ENCODE results near the gene PCAT6. TPM values are rescaled to one million over a fixed set of nuclear protein-coding genes. Genes with fewer than 3 reads are reported as not detected.

PCAT6 gene
- total RNA-seq, 2 donors from 2014 or later = 2.3 to 5.0 TPM

DNA sequence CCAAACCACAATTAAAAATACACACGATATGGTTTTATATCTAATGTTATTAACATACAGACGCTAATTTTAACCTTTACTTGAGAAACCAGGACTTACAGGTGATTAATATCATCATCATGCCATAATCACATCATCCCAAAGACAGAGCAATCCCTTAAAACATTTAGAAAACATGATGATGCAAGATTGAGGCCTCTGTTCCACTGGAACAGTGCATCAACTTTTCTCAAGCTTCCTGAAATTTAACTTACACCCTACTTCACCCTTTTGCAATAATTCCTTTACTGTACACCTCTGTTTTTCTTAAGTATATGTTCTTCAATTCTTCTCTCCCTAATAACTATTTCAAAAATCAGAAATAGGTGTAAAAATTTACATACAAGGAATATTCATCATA lies 40.6 kb upstream of the PCAT6 start:
- Mint-ChIP-seq H3K9me3 (no peaks in the 10 kb centered on the region), H3K4me3 (no peak overlapping the region), H3K27ac (no peak overlapping the region), H3K27me3 (ENCODE audit: insufficient read depth) (no peaks in the 10 kb centered on the region), H3K4me1 (no peaks in the 10 kb centered on the region), H3K36me3 (ENCODE audit: low read depth) (peaks cover 79% of the 10 kb centered on the region)
- H3K9me3 ChIP-seq (ENCODE audit: control insufficient read depth, low read length) = no peaks in the 10 kb centered on the region
- no peak for DNase-seq
- 94 to 100% methylated on average over 2 of the region's 2 CpGs for WGBS, 2 experiments (ENCODE audit: insufficient coverage in 1 of 2, insufficient read length in 1 of 2)
- no peak overlapping the region for H3K4me3 ChIP-seq (ENCODE audit: low read length)
- peaks cover 83% of the 10 kb centered on the region for H3K36me3 ChIP-seq (ENCODE audit: control insufficient read depth, insufficient read depth, low read length)
- no peak overlapping the region for H3K9ac ChIP-seq (ENCODE audit: extremely low read depth, low read length, poor library complexity, severe bottlenecking)
- no peaks in the 10 kb centered on the region for H3K27me3 ChIP-seq (ENCODE audit: control insufficient read depth, insufficient read depth, low read length, poor library complexity, severe bottlenecking)
- TF ChIP-seq, protein P1, sequence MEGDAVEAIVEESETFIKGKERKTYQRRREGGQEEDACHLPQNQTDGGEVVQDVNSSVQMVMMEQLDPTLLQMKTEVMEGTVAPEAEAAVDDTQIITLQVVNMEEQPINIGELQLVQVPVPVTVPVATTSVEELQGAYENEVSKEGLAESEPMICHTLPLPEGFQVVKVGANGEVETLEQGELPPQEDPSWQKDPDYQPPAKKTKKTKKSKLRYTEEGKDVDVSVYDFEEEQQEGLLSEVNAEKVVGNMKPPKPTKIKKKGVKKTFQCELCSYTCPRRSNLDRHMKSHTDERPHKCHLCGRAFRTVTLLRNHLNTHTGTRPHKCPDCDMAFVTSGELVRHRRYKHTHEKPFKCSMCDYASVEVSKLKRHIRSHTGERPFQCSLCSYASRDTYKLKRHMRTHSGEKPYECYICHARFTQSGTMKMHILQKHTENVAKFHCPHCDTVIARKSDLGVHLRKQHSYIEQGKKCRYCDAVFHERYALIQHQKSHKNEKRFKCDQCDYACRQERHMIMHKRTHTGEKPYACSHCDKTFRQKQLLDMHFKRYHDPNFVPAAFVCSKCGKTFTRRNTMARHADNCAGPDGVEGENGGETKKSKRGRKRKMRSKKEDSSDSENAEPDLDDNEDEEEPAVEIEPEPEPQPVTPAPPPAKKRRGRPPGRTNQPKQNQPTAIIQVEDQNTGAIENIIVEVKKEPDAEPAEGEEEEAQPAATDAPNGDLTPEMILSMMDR (conservative IDR thresholded peaks at IDR 0.05) = no peak
- H3K4me1 ChIP-seq (ENCODE audit: control insufficient read depth, insufficient read depth, low read length) = no peaks in the 10 kb centered on the region
- H3K27ac ChIP-seq (ENCODE audit: low read depth, low read length) = no peak overlapping the region

DNA sequence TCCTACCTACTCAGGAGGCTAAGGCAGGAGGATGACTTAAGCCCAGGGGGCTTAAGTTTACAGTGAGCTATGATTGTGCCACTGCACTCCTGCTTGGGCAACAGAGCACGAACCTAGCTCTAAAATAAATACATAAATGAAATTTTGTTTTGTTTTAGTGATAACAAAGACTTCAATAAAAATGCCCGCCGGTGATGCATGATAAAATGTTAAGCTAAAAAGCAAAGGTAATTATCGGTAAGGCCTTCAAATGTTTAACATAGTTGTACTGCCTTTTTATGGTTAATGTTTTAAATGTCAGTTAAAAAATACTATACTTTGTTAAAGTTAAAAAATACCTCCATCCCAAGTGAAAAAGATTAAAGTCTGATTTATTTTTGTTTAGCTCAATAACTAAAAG lies 29.6 kb upstream of the PCAT6 start:
- peaks cover 17% of the 10 kb centered on the region for H3K36me3 Mint-ChIP-seq (ENCODE audit: low read depth)
- H3K4me3 ChIP-seq (ENCODE audit: low read length) = no peak overlapping the region
- TF ChIP-seq, protein P1 (conservative IDR thresholded peaks at IDR 0.05) = no peak
- H3K27me3 Mint-ChIP-seq (ENCODE audit: insufficient read depth) = no peaks in the 10 kb centered on the region
- H3K4me3 Mint-ChIP-seq = no peak overlapping the region
- peaks cover 16% of the 10 kb centered on the region for H3K36me3 ChIP-seq (ENCODE audit: control insufficient read depth, insufficient read depth, low read length)
- no peak overlapping the region for H3K27ac ChIP-seq (ENCODE audit: low read depth, low read length)
- no peaks in the 10 kb centered on the region for H3K9me3 Mint-ChIP-seq
- no peak overlapping the region for H3K27ac Mint-ChIP-seq
- H3K4me1 Mint-ChIP-seq = no peaks in the 10 kb centered on the region
- no peaks in the 10 kb centered on the region for H3K9me3 ChIP-seq (ENCODE audit: control insufficient read depth, low read length)
- no peaks in the 10 kb centered on the region for H3K4me1 ChIP-seq (ENCODE audit: control insufficient read depth, insufficient read depth, low read length)
- WGBS, 2 experiments (ENCODE audit: insufficient coverage in 1 of 2, insufficient read length in 1 of 2) = 95% methylated on average over 4 of the region's 4 CpGs; no CpG with 5 or more reads in 1 of the 2 experiments
- DNase-seq = no peak
- H3K9ac ChIP-seq (ENCODE audit: extremely low read depth, low read length, poor library complexity, severe bottlenecking) = no peak overlapping the region
- no peaks in the 10 kb centered on the region for H3K27me3 ChIP-seq (ENCODE audit: control insufficient read depth, insufficient read depth, low read length, poor library complexity, severe bottlenecking)

DNA sequence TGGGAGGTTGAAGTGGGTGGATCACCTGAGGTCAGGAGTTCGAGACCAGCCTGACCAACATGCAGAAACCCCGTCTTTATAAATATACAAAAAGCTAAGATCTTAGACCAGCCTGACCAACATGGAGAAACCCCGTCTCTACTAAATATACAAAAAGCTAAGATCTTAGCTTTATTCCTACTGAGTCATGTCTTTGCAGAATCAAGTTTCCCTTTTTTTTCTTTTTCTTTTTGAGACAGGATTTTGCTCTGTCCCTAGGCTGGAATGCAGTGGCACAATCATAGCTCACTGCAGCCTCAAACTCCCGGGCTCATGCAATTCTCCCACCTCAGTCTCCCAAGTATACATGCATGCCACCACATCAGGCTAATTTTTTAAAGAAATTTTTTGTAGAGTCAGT lies 23.9 kb upstream of the PCAT6 start:
- no peak overlapping the region for H3K4me3 Mint-ChIP-seq
- peaks cover 3% of the 10 kb centered on the region for H3K9me3 ChIP-seq (ENCODE audit: control insufficient read depth, low read length)
- TF ChIP-seq, protein P1 (conservative IDR thresholded peaks at IDR 0.05) = no peak
- peaks cover 5% of the 10 kb centered on the region for H3K9me3 Mint-ChIP-seq
- H3K4me3 ChIP-seq (ENCODE audit: low read length) = no peak overlapping the region
- WGBS, 2 experiments (ENCODE audit: insufficient coverage in 1 of 2, insufficient read length in 1 of 2) = 73 to 100% methylated on average over 1 to 4 of the region's 4 CpGs
- peaks cover 20% of the 10 kb centered on the region for H3K36me3 ChIP-seq (ENCODE audit: control insufficient read depth, insufficient read depth, low read length)
- H3K4me1 ChIP-seq (ENCODE audit: control insufficient read depth, insufficient read depth, low read length) = no peaks in the 10 kb centered on the region
- no peaks in the 10 kb centered on the region for H3K27me3 ChIP-seq (ENCODE audit: control insufficient read depth, insufficient read depth, low read length, poor library complexity, severe bottlenecking)
- DNase-seq = no peak
- no peak overlapping the region for H3K27ac Mint-ChIP-seq
- no peaks in the 10 kb centered on the region for H3K4me1 Mint-ChIP-seq
- H3K9ac ChIP-seq (ENCODE audit: extremely low read depth, low read length, poor library complexity, severe bottlenecking) = no peak overlapping the region
- no peaks in the 10 kb centered on the region for H3K27me3 Mint-ChIP-seq (ENCODE audit: insufficient read depth)
- no peak overlapping the region for H3K27ac ChIP-seq (ENCODE audit: low read depth, low read length)
- peaks cover 25% of the 10 kb centered on the region for H3K36me3 Mint-ChIP-seq (ENCODE audit: low read depth)

Measured in endodermal cell (in vitro differentiated cells).